ENCODE data around the gene DHX38. TPM values are rescaled to one million over a fixed set of nuclear protein-coding genes. Genes with fewer than 3 reads are reported as not detected.

DHX38 gene
- total RNA-seq, 1 donor from 2014 or later: 99.4 TPM

Other genes starting within 250 kb of the DHX38 start
- gene ATXN1L, start 247.9 kb upstream of the DHX38 start, total RNA-seq: 20.1 and 20.6 TPM in 2 replicates
- gene ZNF821, start 209.7 kb upstream of the DHX38 start, total RNA-seq: 6.4 and 7.4 TPM in 2 replicates
- 156 and 169 TPM in 2 replicates for gene IST1, start 198.3 kb upstream of the DHX38 start, total RNA-seq
- gene PKD1L3, start 93.4 kb upstream of the DHX38 start, total RNA-seq: not detected in 2 replicates
- gene DHODH, start 85.1 kb upstream of the DHX38 start, total RNA-seq: 31.0 and 33.1 TPM in 2 replicates
- not detected in 2 replicates for gene HP, start 39.3 kb upstream of the DHX38 start, total RNA-seq
- not detected in 2 replicates for gene HPR, start 30.6 kb upstream of the DHX38 start, total RNA-seq
- gene TXNL4B, start 227 bp upstream of the DHX38 start, total RNA-seq: 24.0 and 25.1 TPM in 2 replicates
- 0.12 and 0.39 TPM in 2 replicates for gene PMFBP1, start 78.3 kb downstream of the DHX38 start, total RNA-seq

Measured in activated T-helper 1 cell treated with anti-CD3 and anti-CD28 coated beads, Interleukin-12 subunit alpha, Interleukin-12 subunit beta, Interleukin-2, Interleukin-4 antibody, amounts not matched to agents 30 ng/mL and 10 ng/mL and 1 ng/mL, durations not matched to agents 14 hours and 24 hours and 36 hours (primary cell).